GM12874 (cell line): Measurements from ENCODE around the gene PEDS1.

Experiments
- TF ChIP-seq, protein P1 (sequence below): IDR thresholded peaks from 2 replicates; pipeline ENCODE4 v1.5.1; 2011; ENCODE audit warnings: low read depth, mild to moderate bottlenecking, control low read depth, low read length, moderate library complexity; ENCODE audit not compliant: insufficient read depth

PEDS1 gene

GRCh38 chr20:50192364-50193198, 39.1 kb upstream of the PEDS1 start:
- TF ChIP-seq, protein P1, sequence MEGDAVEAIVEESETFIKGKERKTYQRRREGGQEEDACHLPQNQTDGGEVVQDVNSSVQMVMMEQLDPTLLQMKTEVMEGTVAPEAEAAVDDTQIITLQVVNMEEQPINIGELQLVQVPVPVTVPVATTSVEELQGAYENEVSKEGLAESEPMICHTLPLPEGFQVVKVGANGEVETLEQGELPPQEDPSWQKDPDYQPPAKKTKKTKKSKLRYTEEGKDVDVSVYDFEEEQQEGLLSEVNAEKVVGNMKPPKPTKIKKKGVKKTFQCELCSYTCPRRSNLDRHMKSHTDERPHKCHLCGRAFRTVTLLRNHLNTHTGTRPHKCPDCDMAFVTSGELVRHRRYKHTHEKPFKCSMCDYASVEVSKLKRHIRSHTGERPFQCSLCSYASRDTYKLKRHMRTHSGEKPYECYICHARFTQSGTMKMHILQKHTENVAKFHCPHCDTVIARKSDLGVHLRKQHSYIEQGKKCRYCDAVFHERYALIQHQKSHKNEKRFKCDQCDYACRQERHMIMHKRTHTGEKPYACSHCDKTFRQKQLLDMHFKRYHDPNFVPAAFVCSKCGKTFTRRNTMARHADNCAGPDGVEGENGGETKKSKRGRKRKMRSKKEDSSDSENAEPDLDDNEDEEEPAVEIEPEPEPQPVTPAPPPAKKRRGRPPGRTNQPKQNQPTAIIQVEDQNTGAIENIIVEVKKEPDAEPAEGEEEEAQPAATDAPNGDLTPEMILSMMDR = no peak

DNA sequence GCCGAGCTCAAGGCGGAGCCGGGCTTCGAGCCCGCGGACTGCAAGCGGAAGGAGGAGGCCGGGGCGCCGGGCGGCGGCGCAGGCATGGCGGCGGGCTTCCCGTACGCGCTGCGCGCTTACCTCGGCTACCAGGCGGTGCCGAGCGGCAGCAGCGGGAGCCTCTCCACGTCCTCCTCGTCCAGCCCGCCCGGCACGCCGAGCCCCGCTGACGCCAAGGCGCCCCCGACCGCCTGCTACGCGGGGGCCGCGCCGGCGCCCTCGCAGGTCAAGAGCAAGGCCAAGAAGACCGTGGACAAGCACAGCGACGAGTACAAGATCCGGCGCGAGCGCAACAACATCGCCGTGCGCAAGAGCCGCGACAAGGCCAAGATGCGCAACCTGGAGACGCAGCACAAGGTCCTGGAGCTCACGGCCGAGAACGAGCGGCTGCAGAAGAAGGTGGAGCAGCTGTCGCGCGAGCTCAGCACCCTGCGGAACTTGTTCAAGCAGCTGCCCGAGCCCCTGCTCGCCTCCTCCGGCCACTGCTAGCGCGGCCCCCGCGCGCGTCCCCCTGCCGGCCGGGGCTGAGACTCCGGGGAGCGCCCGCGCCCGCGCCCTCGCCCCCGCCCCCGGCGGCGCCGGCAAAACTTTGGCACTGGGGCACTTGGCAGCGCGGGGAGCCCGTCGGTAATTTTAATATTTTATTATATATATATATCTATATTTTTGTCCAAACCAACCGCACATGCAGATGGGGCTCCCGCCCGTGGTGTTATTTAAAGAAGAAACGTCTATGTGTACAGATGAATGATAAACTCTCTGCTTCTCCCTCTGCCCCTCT, 38.2 kb upstream of the PEDS1 start:
- TF ChIP-seq, protein P1 = peak; percentile 40; the same call in 1 of the 2 replicates

DNA sequence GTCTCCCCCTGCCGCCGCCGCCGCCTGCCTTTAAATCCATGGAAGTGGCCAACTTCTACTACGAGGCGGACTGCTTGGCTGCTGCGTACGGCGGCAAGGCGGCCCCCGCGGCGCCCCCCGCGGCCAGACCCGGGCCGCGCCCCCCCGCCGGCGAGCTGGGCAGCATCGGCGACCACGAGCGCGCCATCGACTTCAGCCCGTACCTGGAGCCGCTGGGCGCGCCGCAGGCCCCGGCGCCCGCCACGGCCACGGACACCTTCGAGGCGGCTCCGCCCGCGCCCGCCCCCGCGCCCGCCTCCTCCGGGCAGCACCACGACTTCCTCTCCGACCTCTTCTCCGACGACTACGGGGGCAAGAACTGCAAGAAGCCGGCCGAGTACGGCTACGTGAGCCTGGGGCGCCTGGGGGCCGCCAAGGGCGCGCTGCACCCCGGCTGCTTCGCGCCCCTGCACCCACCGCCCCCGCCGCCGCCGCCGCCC, 37.6 kb upstream of the PEDS1 start:
- TF ChIP-seq, protein P1 = no peak

DNA sequence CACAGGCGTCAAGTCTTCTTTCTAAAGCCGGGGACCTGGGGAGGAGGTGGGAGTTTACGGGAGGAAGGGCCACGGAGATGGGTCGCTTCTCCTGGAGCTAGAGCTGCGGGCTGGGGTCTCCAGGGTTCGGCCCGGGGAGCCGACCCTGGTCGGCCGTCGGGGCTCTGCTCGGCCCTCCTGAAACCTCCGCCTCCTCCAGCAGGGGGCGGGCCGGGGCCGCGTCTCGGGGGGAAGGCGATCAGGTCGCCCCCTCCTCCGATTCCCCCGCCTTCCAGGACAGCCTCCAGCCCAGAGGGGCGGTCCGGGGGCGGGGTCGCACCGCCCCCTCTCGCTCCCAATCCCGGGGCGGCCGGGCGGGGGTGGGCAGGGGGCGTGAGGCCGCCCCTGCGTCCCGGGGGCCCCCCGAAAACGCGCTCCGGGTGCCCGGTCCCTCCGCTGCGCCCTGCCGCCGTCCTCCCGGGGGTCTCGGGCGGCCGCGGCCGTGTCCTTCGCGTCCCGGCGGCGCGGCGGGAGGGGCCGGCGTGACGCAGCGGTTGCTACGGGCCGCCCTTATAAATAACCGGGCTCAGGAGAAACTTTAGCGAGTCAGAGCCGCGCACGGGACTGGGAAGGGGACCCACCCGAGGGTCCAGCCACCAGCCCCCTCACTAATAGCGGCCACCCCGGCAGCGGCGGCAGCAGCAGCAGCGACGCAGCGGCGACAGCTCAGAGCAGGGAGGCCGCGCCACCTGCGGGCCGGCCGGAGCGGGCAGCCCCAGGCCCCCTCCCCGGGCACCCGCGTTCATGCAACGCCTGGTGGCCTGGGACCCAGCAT, 36.9 kb upstream of the PEDS1 start, which contains the start of gene CEBPB:
TSS of gene CEBPB (plus strand) at position 580 of the 814 bp plus-strand sequence. CDS start at position 784, 204 bp downstream.
- TF ChIP-seq, protein P1 = peak; percentile 74

DNA sequence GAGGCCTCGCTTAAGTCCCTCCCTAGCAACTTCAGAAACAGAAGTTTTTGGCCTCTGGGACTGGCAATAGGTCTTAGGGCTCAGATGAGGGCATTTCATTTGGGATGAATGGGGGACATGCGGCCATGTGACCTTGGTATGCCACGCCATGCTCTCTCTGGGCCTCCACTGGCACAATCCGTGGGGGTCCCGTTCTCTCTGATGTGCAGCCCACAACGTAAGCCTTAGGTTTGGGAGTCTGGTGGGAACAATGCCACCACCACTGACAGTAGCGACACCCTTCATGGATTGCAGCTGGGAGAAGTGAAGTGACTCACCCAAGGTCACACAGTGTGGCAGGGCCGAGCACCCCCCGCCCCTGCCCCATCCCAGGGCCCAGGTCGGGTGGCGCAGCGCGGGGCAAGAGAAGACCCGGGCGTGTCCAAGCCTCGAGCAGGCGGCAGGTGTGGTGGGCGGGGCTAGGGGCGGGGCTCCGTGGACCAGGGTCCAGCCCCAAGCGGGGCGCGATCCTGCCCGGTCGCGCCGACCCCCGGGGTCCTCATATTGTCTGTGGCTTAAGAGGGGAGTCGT, 36.2 kb upstream of the PEDS1 start:
- TF ChIP-seq, protein P1 = no peak

DNA sequence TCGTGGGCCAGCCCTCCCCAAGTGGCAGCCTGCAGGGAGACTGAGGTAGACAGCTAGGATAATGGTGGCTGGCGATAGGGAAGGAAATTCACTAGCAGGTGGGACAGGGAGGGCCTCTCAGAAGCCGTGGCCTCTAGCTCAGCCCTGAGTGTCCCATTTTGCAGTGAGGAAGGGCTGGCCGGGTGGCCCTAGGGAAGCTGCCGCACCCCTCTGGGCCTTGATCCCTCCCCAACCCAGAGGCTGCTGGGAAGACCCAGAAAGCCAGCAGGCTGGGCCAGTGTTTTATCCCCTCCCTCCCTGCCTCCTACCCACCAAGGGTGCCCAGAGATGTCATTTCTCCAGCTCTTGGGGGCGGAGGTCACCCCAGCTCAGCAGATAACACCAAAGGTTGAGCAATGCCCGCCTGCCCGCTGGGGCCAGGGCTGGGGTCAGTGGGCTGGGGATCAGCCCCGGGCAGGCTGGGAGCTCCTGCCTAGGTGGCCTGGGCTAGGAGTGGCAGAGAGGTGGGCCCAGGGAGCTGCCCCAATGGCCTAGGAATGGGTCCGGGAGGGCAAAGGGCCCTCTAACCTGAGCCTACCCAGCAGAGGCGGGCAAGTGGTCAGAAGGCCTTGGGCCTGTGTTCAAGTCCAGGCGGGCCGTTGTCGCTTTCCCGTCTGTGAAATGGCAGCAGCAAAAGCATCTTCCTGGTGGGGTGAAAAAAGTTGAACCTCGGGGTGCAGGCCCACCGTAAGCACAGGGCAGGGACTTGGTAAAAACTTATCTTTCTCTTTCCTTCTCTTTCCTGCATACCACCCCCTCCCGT, 35.6 kb upstream of the PEDS1 start:
- TF ChIP-seq, protein P1 = no peak
